Duodenal mucosa (tissue), 2 donors: Measurements from ENCODE around the gene LAMC1.
"Not testable (repeated sequence)": the region's sequence is repeated elsewhere in the genome, so short reads cannot be mapped to it uniquely, and the experiment has no call there.

Experiments
- H3K27ac ChIP-seq: one replicate; pipeline ENCODE4 v1.7.0; 2013; ENCODE audit warnings: low read depth, low read length
- H3K27me3 ChIP-seq, 2 donors: one replicate each; pipeline ENCODE4 v1.7.0; 2013; ENCODE audit warnings: low read length in 2 of 2, control low read depth in 1 of 2; ENCODE audit not compliant: insufficient read depth in 2 of 2, control insufficient read depth in 1 of 2
- H3K36me3 ChIP-seq, 2 donors: one replicate each; pipeline ENCODE4 v1.7.0; 2013; ENCODE audit warnings: low read length in 2 of 2, control low read depth in 1 of 2; ENCODE audit not compliant: insufficient read depth in 2 of 2, control insufficient read depth in 1 of 2
- H3K4me1 ChIP-seq, 2 donors: one replicate each; pipeline ENCODE4 v1.7.0; 2013; ENCODE audit warnings: low read length in 2 of 2, control low read depth in 1 of 2; ENCODE audit not compliant: insufficient read depth in 2 of 2, control insufficient read depth in 1 of 2
- H3K4me3 ChIP-seq, 2 donors: one replicate each; pipeline ENCODE4 v1.7.0; 2013; ENCODE audit warnings: low read length in 2 of 2, low read depth in 1 of 2
- H3K9ac ChIP-seq, 2 donors: one replicate each; pipeline ENCODE4 v1.7.0; 2013; ENCODE audit warnings: low read length in 2 of 2, low read depth in 1 of 2
- H3K9me3 ChIP-seq, 2 donors: one replicate each; pipeline ENCODE4 v1.7.0; 2013; ENCODE audit warnings: low read length in 2 of 2, control low read depth in 1 of 2; ENCODE audit not compliant: control insufficient read depth in 1 of 2

LAMC1 gene

DNA sequence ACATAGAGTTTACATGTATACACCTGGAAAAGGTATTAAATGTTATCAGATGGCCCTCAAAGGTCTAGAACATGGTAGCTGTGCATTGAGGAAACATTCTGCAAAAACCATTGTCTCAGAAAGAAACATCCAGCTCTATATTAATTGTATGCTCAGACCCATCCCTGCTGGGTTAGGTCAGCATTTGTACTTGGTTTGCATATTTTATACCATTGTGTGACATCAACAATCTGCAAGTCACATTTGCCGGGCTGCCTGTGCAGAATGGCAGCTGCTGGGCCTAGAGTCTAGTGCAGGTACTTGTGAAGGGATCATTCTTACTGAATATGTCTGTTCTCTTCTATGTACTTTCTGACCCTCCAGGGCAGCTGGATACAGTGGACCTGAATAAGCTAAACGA lies 119.0 kb downstream of the LAMC1 start:
- H3K36me3 ChIP-seq = peaks cover 2 to 5% of the 10 kb centered on the region in 2 donors
- H3K9ac ChIP-seq = no peak overlapping the region
- H3K4me1 ChIP-seq = no peaks in the 10 kb centered on the region
- H3K27ac ChIP-seq = no peak overlapping the region
- H3K4me3 ChIP-seq = no peak overlapping the region
- no peaks in the 10 kb centered on the region for H3K27me3 ChIP-seq
- no peaks in the 10 kb centered on the region for H3K9me3 ChIP-seq

DNA sequence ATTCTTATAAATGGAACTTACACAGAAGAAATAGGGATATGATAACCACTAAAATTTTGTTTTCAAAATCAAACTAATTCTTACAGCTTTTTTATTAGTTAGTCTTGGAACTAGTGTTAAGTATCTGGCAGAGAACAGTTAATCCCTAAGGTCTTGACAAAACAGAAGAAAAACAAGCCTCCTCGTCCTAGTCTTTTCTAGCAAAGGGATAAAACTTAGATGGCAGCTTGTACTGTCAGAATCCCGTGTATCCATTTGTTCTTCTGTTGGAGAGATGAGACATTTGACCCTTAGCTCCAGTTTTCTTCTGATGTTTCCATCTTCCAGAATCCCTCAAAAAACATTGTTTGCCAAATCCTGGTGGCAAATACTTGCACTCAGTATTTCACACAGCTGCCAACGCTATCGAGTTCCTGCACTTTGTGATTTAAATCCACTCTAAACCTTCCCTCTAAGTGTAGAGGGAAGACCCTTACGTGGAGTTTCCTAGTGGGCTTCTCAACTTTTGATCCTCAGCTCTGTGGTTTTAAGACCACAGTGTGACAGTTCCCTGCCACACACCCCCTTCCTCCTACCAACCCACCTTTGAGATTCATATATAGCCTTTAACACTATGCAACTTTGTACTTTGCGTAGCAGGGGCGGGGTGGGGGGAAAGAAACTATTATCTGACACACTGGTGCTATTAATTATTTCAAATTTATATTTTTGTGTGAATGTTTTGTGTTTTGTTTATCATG lies 120.5 kb downstream of the LAMC1 start:
- Histone ChIP-seq H3K36me3 (peaks cover 0 to 5% of the 10 kb centered on the region in 2 donors), H3K27me3 (no peaks in the 10 kb centered on the region), H3K9ac (no peak overlapping the region), H3K4me3 (no peak overlapping the region), H3K27ac (no peak overlapping the region), H3K9me3 (no peaks in the 10 kb centered on the region), H3K4me1 (no peaks in the 10 kb centered on the region)

DNA sequence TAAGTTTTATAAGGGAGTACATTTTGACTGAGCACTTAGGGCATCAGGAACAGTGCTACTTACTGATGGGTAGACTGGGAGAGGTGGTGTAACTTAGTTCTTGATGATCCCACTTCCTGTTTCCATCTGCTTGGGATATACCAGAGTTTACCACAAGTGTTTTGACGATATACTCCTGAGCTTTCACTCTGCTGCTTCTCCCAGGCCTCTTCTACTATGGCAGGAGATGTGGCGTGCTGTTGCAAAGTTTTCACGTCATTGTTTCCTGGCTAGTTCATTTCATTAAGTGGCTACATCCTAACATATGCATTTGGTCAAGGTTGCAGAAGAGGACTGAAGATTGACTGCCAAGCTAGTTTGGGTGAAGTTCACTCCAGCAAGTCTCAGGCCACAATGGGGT lies 121.5 kb downstream of the LAMC1 start:
- Histone ChIP-seq H3K9me3 (no peaks in the 10 kb centered on the region), H3K4me3 (no peak overlapping the region), H3K4me1 (no peaks in the 10 kb centered on the region), H3K9ac (no peak overlapping the region), H3K27me3 (no peaks in the 10 kb centered on the region), H3K27ac (no peak overlapping the region), H3K36me3 (peaks cover 0 to 5% of the 10 kb centered on the region in 2 donors)

DNA sequence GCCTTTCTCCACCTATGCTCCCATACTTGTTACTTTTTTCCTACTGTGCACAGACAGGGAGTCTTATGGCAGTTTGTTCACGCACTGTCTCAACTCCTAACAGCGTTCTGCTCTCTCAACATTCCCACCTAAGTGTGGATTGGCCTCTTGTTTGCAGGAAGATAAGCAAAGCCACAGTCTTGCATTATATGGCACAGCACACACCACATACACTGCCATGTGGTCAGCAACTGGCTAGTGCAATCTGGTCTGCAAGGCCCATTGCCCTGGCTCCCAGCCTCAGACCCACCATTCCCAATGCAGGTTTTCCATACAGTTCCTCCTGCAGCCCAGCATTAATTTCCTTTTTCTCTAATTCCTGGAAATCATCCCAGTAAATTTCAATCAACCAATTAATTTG lies 124.5 kb downstream of the LAMC1 start:
- no peak overlapping the region for H3K27ac ChIP-seq
- no peaks in the 10 kb centered on the region for H3K9me3 ChIP-seq
- no peaks in the 10 kb centered on the region for H3K27me3 ChIP-seq

DNA sequence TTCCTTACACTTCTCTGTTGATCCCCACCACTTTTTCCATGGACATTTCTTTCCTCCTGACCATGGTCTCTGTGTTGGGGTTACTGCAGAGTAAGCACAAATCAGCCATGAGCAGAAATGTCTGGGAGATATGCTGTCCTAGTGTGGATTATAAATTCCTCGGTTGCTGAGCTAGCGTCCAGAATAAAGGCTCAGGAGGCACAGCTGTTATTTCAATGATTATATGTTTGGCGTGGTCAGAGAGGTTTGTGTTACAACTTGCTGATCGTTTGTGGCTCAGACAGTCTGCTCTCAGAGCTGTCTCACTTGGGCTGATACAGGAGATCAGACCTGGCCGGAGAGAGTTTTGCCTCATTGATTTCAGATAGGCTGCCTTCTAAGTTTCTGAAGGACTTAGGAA lies 125.4 kb downstream of the LAMC1 start:
- Histone ChIP-seq H3K9me3 (no peaks in the 10 kb centered on the region), H3K27ac (no peak overlapping the region), H3K36me3 (no peaks in the 10 kb centered on the region), H3K4me1 (no peaks in the 10 kb centered on the region), H3K9ac (no peak overlapping the region), H3K4me3 (no peak overlapping the region), H3K27me3 (no peaks in the 10 kb centered on the region)

More for the DNA sequence above, 124.5 kb downstream of the LAMC1 start:
- peaks cover 0 to 4% of the 10 kb centered on the region in 2 donors for H3K36me3 ChIP-seq
- no peaks in the 10 kb centered on the region for H3K4me1 ChIP-seq
- no peak overlapping the region for H3K4me3 ChIP-seq
- H3K9ac ChIP-seq = no peak overlapping the region

DNA sequence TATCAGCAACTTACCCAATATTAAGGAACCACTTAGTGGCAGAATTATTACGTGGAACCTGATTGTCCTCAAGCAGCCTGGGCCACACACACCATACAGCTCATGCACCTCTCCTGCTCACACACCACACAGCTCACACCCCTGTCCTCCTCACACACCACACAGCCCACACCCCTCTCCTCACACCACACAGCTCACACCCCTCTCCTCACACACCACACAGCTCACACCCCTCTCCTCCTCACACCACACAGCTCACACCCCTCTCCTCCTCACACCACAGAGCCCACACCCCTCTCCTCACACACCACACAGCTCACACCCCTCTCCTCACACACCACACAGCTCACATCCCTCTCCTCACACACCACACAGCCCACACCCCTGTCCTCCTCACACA lies 126.1 kb downstream of the LAMC1 start:
- Histone ChIP-seq H3K4me1 (no peaks in the 10 kb centered on the region), H3K27me3 (no peaks in the 10 kb centered on the region), H3K27ac (no peak overlapping the region), H3K4me3 (no peak overlapping the region), H3K9ac (no peak overlapping the region), H3K36me3 (no peaks in the 10 kb centered on the region), H3K9me3 (no peaks in the 10 kb centered on the region)

DNA sequence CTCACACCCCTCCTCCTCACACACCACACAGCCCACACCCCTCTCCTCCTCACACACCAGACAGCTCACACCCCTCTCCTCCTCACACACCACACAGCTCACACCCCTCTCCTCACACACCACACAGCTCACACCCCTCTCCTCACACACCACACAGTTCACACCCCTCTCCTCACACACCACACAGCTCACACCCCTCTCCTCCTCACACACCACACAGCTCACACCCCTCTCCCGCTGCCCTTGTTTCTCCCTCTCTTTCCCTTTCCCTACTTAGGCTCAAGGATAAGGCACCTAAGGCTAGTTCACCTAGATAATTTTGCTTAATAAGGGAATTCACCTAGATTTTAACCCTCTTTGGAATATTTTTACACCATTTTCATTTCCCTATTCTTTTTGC lies 126.8 kb downstream of the LAMC1 start:
- H3K27ac ChIP-seq, H3K9ac ChIP-seq: not testable (repeated sequence)

DNA sequence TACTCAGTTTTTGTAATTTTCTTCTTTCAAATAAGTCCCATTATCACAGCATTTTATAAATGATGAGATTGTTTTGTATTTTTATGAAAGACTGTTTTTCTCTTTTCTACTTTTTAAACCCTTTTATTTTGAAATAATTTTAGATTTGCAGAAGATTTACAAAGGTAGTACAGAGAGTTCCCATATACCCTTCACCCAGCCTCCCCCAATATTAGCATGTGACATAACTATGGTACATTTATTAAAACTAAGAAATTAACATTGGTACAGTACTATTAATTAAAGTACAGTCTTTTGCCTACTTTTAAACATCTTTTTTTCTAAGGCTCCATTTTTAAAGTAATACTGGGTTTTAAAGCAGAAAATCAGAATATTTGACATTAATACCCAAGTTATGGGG lies 127.2 kb downstream of the LAMC1 start:
- H3K9me3 ChIP-seq = no peaks in the 10 kb centered on the region
- H3K27ac ChIP-seq = no peak overlapping the region
- no peak overlapping the region for H3K4me3 ChIP-seq
- no peaks in the 10 kb centered on the region for H3K36me3 ChIP-seq
- no peaks in the 10 kb centered on the region for H3K27me3 ChIP-seq
- H3K9ac ChIP-seq = no peak overlapping the region
- H3K4me1 ChIP-seq = no peaks in the 10 kb centered on the region

More for the DNA sequence above, 126.8 kb downstream of the LAMC1 start:
- not testable (repeated sequence) for H3K4me1 ChIP-seq, H3K36me3 ChIP-seq, H3K9me3 ChIP-seq, H3K27me3 ChIP-seq, H3K4me3 ChIP-seq

DNA sequence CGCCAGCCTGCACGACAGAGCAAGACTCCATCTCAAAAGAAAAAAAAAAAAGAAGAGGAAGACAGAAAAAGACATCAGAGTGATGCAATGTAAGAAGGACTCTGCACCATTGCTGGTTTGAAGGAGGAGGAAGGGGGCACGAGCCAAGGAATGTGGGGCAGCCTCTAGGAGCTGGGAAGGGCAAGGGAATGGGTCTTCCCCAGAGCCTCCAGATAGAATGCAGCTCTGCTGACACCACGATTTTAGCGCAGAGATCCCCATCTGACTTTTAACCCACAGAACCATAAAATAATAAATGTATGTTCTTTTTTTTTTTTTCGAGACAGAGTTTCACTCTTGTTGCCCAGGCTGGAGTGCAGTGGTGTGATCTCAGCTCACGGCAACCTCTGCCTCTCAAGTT lies 129.0 kb downstream of the LAMC1 start:
- Histone ChIP-seq H3K9me3 (no peaks in the 10 kb centered on the region), H3K4me1 (no peaks in the 10 kb centered on the region), H3K4me3 (no peak overlapping the region), H3K36me3 (no peaks in the 10 kb centered on the region), H3K27me3 (no peaks in the 10 kb centered on the region), H3K9ac (no peak overlapping the region), H3K27ac (no peak overlapping the region)

DNA sequence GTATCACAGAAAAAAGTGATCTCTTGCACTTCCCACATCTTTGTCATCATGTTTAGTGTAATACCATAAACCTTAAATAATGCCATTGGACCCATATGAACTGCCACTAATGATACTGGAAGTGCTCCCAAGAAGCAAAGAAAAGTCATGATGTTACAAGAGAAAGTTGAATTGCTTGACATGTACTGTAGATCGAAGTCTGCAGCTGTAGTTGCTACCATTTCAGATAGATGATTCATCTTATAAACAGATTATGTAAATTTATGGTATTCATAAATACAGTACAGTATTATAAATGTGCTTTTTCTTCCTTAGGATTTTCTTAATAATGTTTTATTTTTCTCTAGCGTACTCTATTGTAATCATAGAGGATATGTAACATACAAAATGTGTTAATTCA lies 132.7 kb downstream of the LAMC1 start:
- Histone ChIP-seq H3K27me3 (no peaks in the 10 kb centered on the region), H3K4me3 (no peak overlapping the region), H3K27ac (no peak overlapping the region), H3K9ac (no peak overlapping the region), H3K36me3 (no peaks in the 10 kb centered on the region), H3K9me3 (no peaks in the 10 kb centered on the region), H3K4me1 (no peaks in the 10 kb centered on the region)

DNA sequence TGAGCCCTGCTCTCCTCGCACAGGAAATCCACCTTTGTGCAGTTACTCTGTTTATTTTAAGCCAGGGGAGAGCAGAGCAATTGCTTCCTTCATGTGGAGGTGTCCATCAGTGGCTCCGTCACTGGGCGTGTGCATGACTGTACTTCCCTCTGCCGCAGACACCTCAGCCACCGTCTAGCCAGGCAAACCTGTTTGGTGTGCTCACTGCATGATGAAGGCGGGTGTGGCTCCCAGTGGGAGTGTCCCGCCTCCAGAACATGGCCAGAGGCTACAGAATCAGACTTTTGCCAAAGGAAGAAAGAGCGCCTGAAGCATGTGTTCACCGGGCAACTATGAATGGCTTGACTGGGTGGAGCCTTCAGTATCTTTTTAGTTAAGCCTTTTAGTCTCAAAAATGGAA lies 136.7 kb downstream of the LAMC1 start:
- Histone ChIP-seq H3K9ac (no peak overlapping the region), H3K9me3 (no peaks in the 10 kb centered on the region)

More for the DNA sequence above, 136.7 kb downstream of the LAMC1 start:
- Histone ChIP-seq H3K27ac (no peak overlapping the region), H3K36me3 (no peaks in the 10 kb centered on the region), H3K4me3 (no peak overlapping the region), H3K4me1 (no peaks in the 10 kb centered on the region), H3K27me3 (no peaks in the 10 kb centered on the region)
